HG02759 (cell line): ENCODE data around the gene APC2.
"Not testable (repeated sequence)": the region's sequence is repeated elsewhere in the genome, so short reads cannot be mapped to it uniquely, and the experiment has no call there.

Source experiments
- ATAC-seq: cut with Tn5 transposase; IDR thresholded peaks from one replicate; pipeline ENCODE4 v1.9.1; 2021; ENCODE audit warnings: mild to moderate bottlenecking, moderate library complexity; ENCODE audit not compliant: unreplicated experiment

APC2 gene

GRCh38 chr19:1429750-1430149, 20.2 kb upstream of the APC2 start:
- no peak for ATAC-seq

DNA sequence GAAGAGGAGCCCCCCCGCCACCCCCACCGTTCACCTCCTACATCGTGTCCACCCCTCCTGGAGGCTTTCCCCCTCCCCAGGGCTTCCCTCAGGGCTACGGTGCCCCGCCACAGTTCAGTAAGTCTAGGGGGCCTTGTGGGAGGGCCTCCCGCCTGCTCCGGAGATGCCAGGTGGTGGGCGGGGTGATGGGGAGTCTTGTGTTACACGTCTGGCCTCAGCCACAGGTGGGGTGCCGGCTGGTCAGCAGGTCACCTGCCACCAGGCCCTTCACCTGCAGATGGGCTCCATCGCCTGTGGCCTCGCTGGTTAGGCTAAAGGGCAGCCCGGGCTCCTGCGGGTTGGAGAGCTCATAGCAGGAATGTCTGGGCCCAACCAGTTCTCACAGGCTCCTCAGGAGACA, 19.7 kb upstream of the APC2 start:
- ATAC-seq = no peak

GRCh38 chr19:1431759-1432506, 18.0 kb upstream of the APC2 start:
- ATAC-seq = no peak

DNA sequence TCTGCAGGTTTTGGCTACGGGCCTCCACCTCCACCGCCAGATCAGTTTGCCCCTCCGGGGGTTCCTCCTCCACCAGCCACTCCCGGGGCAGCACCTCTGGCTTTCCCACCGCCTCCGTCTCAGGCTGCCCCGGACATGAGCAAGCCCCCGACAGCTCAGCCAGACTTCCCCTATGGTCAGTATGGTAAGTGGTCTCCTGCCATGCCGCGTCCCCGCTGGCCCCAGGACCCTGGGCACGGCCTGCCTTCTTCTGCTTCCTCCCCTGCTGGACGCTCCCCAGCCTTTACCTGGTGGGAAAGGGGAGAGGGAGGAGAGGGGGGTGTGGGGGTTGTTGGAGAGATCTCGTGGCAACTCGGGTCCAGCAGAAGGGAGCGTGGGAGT, 17.4 kb upstream of the APC2 start:
- no peak for ATAC-seq

DNA sequence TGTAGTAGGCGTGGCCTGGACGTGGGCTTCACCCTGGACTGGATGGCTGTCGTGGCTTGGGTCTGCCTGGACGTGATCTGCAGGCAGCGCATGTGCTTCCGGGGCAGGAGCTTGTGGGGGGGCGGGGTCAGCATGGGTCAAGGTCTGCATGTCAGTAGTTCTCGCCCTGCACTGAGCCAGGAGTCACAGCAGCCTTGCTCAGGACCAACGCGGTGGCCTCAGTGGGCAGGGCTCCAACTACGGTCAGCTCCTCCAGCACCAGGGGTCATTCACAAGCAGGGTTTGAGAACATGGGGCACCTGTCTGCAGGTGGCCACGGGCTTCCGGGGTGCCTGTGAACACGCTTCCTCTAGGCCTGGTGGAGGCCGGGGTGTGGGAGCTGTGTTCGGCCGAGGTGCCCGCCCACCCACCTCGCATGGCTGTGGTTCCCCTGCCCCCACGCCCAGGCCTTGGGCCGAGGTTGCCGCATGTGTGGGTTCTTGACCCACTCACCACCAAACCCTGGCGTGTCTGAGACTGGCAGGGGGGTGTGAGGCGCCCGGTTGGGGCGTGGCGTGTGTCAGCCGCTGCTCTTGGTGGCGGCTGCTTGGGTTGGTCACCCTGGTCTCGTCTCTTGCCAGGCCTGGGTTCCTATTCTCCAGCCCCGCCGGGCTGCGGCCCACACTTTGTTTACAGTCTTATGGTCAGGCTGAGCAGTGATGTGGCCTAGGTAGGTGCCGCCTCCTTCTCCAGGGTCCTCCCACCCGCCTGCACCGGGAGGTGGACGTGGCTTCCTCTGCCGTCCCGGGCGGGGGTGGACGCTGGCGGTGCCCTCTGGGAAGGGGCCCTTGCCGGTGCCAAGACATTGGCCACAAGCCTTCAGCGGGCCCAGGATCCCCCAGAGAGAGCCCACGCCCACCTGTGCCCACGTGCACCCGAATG, 16.5 kb upstream of the APC2 start:
- ATAC-seq = no peak

- no peak for ATAC-seq
Observed at GRCh38 chr19:1434040-1434366, 15.9 kb upstream of the APC2 start.

- no peak for ATAC-seq
Observed at GRCh38 chr19:1434577-1435060, 15.3 kb upstream of the APC2 start.

GRCh38 chr19:1435378-1435989, 14.4 kb upstream of the APC2 start:
- ATAC-seq = no peak

- no peak for ATAC-seq
Observed at GRCh38 chr19:1437609-1438008, 12.3 kb upstream of the APC2 start.

DNA sequence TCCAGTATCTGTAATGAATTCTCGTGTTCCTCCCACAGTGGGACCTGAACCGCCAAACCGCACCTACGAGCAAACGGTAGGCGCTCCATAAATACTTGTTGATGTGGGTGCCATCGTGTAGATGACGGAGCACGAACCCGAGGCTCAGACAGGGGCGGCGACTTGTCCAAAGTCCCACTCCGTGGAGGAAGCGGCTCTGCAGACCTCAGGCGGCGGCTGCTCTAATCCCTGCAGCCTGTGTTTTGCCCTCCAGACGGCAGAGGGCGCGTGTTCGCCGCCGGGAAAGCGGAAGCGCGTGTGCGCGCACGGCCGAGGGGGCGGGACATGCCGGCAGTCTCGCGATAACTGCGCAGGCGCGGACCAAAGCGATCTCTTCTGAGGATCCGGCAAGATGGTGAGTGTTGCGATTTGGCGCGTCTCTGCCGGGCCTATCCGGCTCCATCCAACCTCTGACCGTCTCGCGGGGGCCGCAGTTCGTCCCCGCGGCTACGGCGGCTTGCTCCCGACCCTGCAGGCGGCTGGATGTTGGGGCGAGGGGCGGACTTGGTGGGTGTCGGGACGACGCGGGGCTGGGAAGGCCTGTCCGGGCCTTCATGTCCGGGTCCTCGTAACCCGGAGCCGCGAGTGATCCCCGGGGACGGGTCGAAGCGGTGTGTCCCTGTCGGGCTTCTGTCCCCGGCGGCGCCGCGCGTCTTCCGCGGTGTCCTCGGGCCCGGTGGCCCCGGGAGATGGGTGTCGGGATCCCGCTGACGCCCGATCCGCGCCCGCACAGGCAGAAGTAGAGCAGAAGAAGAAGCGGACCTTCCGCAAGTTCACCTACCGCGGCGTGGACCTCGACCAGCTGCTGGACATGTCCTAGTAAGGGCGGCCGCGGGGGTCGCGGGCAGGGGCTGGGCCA, 11.6 kb upstream of the APC2 start, which contains the start of gene RPS15:
RPS15 (plus strand) TSS at position 362 of the 898 bp plus-strand sequence; CDS start at position 392, 30 bp downstream.
- ATAC-seq = peak; percentile 82

DNA sequence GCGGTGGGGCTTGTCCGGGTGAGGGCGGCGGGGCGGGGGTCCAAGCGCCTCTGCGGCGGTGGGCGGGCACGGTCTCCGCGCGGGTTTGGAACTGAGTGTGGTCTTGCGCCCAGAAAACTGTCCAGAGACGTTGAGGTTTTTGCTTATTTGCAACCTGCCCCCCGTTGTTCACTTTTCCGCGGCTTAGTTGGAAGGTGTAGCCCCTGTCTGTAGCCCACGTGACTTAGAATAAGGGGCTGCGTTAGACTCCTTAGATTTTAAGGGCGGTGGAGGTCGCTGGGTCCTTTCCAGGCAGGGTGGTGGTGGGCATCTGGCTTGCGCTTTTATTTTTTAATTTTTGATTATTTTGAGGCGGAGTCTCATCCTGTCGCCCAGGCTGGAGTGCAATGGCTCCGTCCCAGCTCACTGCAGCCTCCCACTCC, 11.0 kb upstream of the APC2 start:
- no peak for ATAC-seq

DNA sequence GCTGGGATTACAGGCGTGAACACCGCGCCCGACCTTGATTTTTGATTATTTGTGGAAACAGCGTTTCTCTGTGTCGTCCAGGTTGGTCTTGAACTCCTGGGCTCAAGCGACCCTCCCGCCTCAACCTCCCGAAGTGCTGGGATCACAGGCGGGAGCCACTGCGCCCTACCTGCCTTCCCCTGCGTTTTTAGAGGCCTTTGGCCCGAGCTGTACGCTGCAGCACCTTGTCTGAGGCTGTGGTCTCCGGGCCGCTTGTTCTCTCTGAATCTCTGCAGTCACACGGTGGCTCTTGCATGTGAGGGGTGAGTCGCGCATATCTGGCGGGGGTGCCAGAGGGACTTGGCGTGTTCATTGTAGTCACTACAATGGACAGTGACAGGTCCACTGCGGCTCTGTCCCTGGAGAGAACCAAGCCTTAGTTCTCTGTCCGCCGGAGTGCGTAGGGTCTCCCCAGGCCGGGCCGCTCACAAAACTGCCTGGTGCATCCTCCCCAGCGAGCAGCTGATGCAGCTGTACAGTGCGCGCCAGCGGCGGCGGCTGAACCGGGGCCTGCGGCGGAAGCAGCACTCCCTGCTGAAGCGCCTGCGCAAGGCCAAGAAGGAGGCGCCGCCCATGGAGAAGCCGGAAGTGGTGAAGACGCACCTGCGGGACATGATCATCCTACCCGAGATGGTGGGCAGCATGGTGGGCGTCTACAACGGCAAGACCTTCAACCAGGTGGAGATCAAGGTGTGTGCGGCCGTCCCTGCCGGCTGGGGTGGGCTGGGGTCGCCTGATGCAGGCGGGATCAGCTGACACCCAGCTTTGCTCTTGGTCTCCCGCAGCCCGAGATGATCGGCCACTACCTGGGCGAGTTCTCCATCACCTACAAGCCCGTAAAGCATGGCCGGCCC, 10.2 kb upstream of the APC2 start:
- ATAC-seq = not testable (repeated sequence)

- no peak for ATAC-seq
Observed at GRCh38 chr19:1440418-1440801, 9.5 kb upstream of the APC2 start.

- ATAC-seq = no peak
Observed at GRCh38 chr19:1441022-1441426, 8.9 kb upstream of the APC2 start.

DNA sequence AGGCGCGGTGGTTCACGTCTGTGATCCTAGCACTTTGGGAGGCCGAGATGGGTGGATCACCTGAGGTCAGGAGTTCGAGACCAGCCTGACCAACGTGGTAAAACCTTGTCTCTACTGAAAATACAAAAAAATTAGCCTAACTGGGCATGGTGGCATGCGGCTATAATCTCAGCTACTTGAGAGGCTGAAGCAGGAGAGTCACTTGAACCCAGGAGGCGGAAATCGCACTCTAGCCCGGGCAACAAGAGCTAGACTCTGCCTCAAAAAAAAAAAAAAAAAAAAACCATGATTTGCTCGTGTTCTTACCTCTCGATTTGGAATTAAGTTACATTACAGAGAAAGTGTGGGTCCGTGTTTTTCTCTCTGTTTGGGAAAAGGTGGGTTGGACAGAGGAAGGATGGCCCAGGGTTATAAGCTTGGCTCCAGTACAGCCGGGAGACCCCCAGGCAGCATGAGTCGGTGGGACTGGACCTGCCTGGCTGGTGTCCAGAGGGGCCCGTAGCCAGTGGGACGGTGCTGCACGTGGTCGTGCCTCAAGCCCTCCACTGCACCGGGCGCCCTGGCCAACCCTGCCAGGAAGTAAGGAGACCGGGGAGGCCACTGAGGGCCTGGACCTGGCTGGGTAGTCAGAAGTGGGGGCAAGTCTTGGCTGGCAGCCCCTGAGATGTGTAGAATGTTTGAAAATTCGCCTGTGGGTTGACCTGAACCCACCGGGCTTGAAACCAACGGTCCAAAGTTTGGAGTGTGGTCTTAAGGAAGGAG, 8.1 kb upstream of the APC2 start:
- no peak for ATAC-seq

- peak; percentile 79 for ATAC-seq
Observed at GRCh38 chr19:1445185-1445931, 4.6 kb upstream of the APC2 start.

DNA sequence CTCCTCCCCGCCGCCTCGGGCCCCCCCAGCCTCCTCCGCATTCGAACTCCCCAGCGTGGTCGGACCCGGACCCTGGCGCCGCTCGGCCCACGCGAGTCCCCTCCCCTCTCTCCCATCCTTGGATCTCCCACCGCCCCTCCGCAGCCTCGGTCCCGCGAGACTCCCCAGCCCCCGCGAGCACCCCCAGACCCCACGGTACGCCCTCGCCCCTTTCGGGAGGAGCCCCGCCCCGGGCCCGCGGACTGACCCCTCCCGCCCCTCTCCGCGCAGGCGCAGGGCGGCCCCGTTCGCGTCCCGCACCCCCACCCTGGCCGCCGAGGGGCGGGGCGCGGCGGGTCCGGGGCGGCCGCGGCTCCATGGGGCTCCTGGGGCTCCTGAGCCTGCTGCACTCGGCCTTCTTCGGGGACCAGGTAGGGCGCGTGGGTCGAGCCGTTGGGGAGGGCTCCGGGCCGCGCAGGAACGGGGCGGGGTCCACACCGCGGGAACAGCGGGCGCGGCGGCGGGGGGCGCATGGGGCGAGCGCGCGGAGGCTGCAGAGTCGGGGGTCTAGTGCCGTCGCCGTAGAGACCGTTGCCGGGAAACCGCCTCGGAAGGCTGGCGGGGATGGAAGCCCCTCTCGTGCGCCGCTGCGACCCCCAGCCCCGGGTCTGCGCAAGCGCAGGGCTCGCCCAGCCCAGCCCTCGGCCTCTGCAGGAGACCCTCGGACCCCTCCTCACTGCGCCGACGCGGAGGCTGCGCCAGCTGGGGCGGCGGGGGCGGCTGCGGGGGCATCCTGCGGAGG, 3.8 kb upstream of the APC2 start:
- no peak for ATAC-seq
